Measurements from ENCODE around the gene FRMD4B.

The FRMD4B gene

GRCh38 chr3:69385723-69386555 is at the start of gene FRMD4B:
FRMD4B (minus strand) TSS chr3:69386088; CDS start chr3:69385989, 99 bp downstream.
- DNase-seq: no peak

- DNase-seq: no peak
Measured at GRCh38 chr3:69433969-69434325, 48.1 kb upstream of the FRMD4B start.

- DNase-seq: no peak
Measured at GRCh38 chr3:69433121-69433968, 47.5 kb upstream of the FRMD4B start.

- DNase-seq: no peak
Measured at GRCh38 chr3:69428657-69429255, 42.9 kb upstream of the FRMD4B start.

- no peak for DNase-seq
Measured at GRCh38 chr3:69426967-69427304, 41.0 kb upstream of the FRMD4B start.

- no peak for DNase-seq
Measured at GRCh38 chr3:69426291-69426966, 40.5 kb upstream of the FRMD4B start.

GRCh38 chr3:69425249-69425648 is 39.4 kb upstream of the FRMD4B start:
- DNase-seq: no peak

- DNase-seq: no peak
Measured at GRCh38 chr3:69423463-69424155, 37.7 kb upstream of the FRMD4B start.

- DNase-seq: no peak
Measured at GRCh38 chr3:69422751-69423150, 36.9 kb upstream of the FRMD4B start.

- no peak for DNase-seq
Measured at GRCh38 chr3:69420781-69421520, 35.1 kb upstream of the FRMD4B start.

GRCh38 chr3:69419276-69419675 is 33.4 kb upstream of the FRMD4B start:
- DNase-seq: no peak

- no peak for DNase-seq
Measured at GRCh38 chr3:69417541-69418078, 31.7 kb upstream of the FRMD4B start.

GRCh38 chr3:69413551-69414207 is 27.8 kb upstream of the FRMD4B start:
- DNase-seq: no peak

GRCh38 chr3:69411346-69411745 is 25.5 kb upstream of the FRMD4B start:
- no peak for DNase-seq

- DNase-seq: peak; percentile 23
Measured at GRCh38 chr3:69410301-69410700, 24.4 kb upstream of the FRMD4B start.

GRCh38 chr3:69409831-69410230 is 23.9 kb upstream of the FRMD4B start:
- no peak for DNase-seq

GRCh38 chr3:69409011-69409410 is 23.1 kb upstream of the FRMD4B start:
- no peak for DNase-seq

GRCh38 chr3:69408542-69408941 is 22.7 kb upstream of the FRMD4B start:
- DNase-seq: no peak

GRCh38 chr3:69407908-69408307 is 22.0 kb upstream of the FRMD4B start:
- DNase-seq: no peak

GRCh38 chr3:69406163-69406562 is 20.3 kb upstream of the FRMD4B start:
- DNase-seq: no peak

GRCh38 chr3:69405067-69405466 is 19.2 kb upstream of the FRMD4B start:
- no peak for DNase-seq

All from NCI-H1092 treated with DMSO at 0.1 percent for 48 hours (cell line).